Heart right ventricle (tissue), 16 donors: ENCODE results near the gene BAD. TPM values are rescaled to one million over a fixed set of nuclear protein-coding genes. Genes with fewer than 3 reads are reported as not detected.

ENCODE experiments used
- ATAC-seq, 8 donors: fragments of 200-7000 bp; cut with Tn5 transposase; one replicate each; pipeline ENCODE4 v1.9.1; 2020; ENCODE audit warnings: mild to moderate bottlenecking in 8 of 8, moderate library complexity in 8 of 8, moderate number of reproducible peaks in 1 of 8
- DNase-seq, 2 donors: peaks; one replicate each; pipeline ENCODE4 v3.0.0-alpha.2; 2020
- H3K27ac ChIP-seq, 10 donors: fragments of 200-600 bp; sonication (generic) in 2 of 10; one replicate each; pipeline versions ENCODE4 v1.5.0 to v1.8.0; 2020 to 2022; ENCODE audit warnings: mild to moderate bottlenecking in 3 of 10
- H3K27me3 ChIP-seq, 7 donors: fragments of 200-600 bp; one replicate each; pipeline ENCODE4 v1.8.0; 2021 to 2022; ENCODE audit warnings: mild to moderate bottlenecking in 2 of 7
- H3K36me3 ChIP-seq, 9 donors: fragments of 200-600 bp; sonication (generic) in 1 of 9; one replicate each; pipeline versions ENCODE4 v1.5.0 to v1.8.0; 2020 to 2022; ENCODE audit warnings: mild to moderate bottlenecking in 2 of 9
- H3K4me1 ChIP-seq, 9 donors: fragments of 200-600 bp; sonication (generic) in 1 of 9; one replicate each; pipeline versions ENCODE4 v1.5.0 to v1.8.0; 2020 to 2022; ENCODE audit warnings: mild to moderate bottlenecking in 4 of 9
- H3K4me3 ChIP-seq, 10 donors: fragments of 200-600 bp; sonication (generic) in 2 of 10; one replicate each; pipeline versions ENCODE4 v1.5.0 to v1.8.0; 2020 to 2022; ENCODE audit warnings: mild to moderate bottlenecking in 7 of 10, moderate library complexity in 2 of 10
- H3K9me3 ChIP-seq, 11 donors: fragments of 200-600 bp in 10 of 11; sonication (generic) in 2 of 11; one replicate each; pipeline versions ENCODE4 v1.5.0 to v1.8.0; 2013 to 2022; ENCODE audit warnings: mild to moderate bottlenecking in 2 of 11, control low read depth in 1 of 11, moderate library complexity in 1 of 11
- CTCF ChIP-seq, 9 donors: fragments of 200-600 bp; sonication (generic) in 2 of 9; IDR thresholded peaks; one replicate each; pipeline versions ENCODE4 v1.5.0 to v1.8.0; 2021 to 2022; ENCODE audit warnings: antibody characterized with exemption in 9 of 9, mild to moderate bottlenecking in 5 of 9, moderate library complexity in 1 of 9
- WGBS, 2 donors: extraction: QIAGEN DNeasy Blood & Tissue Kit; methylation state at CpG; one replicate each; pipeline ENCODE4 v1.1.7; 2013; ENCODE audit warnings: inconsistent platforms in 1 of 2; 5-methylcytosine and 5-hydroxymethylcytosine counted together
- intact Hi-C, 10 donors: fragments of 100-400 bp; cut with DNase I; formaldehyde crosslinking; loops; one replicate each; pipeline versions ENCODE4 v1.11.1 to v1.14.2; 2022
- polyA plus RNA-seq, 2 donors: library from polyadenylated mRNA; stranded (reverse); fragments of 200-250 nt; gene quantifications; one replicate each; pipeline ENCODE4 v1.2.3, GENCODE V29; 2013
- total RNA-seq, 10 donors: library from RNA; stranded (reverse); fragmentation: NEBNext Ultra II Directional in 3 of 10; extraction: Animal tissue kit (Norgen Biotek cat#: 25700) in 3 of 10; gene quantifications; one replicate each; pipeline versions ENCODE4 v1.2.1 to v1.2.4, GENCODE V29; 2021 to 2023
- donor health status: Arrhythmogenic right ventricular cardiomyopathy.
- donor health status: ischemic (EF 13 %, LVEDD 7.1; RV severe dilation, severe dysfunction).
- donor health status: healthy with polysubstance abuse.
- donor health status: DM: no; HTN: yes; CAD: no.
- donor health status: DM: no; HTN: no; CAD: no.
- donor health status: ischemic (EF 25% LVEDD 6.9; RV normal size, moderate dysfunction).
- donor health status: ischemic (EF 25% LVEDD 5.7; RV mildly dilated, moderate dysfunction).
- donor health status: healthy.
- donor health status: DM: yes; HTN: yes; CAD: no.
- donor health status: Ischemic cardiomyopathy.
- donor health status: ischemic (EF 35%, LVEDD 5.7; RV mildly dilated, moderate dysfunction).
- donor health status: nonischemic (EF 11% LVEDD 7.7; RV severe dilation, severe dysfunction).
- donor health status: DM: yes; HTN: yes; CAD: no.
- donor health status: PGD.
- donor health status: ischemic (EF 29% LVEDD 5.4; RV normal size, mild dysfunction).
- donor health status: nonischemic (EF 23%, LVEDD 6.1; RV moderate dilation, normal function).

The BAD gene
- total and polyA plus RNA-seq, 12 donors, result 40.7 to 106 (median 58.9) TPM

DNA sequence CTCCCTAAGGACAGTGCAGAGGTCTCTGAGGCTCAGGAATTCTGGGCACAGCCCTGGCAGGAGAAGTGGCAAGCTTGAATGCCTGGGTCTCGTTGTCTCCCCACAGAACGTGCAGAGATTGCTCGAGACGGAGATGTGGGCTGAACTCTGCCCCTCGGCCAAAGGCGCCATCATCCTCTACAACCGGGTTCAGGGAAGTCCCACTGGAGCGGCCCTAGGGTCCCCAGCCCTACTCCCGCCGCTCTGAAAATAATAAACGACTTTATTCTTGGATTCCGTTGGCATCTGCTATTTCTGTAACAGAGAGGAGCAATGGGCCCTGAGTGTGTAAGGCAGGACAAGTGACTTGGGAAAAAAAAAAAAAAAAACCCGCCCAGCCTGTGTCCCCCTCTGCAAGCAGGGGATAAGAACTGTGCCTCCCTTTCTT lies 54.7 kb downstream of the BAD start:
- WGBS, 2 donors, result 30 to 32% methylated on average over 13 of the region's 13 CpGs
- no peak for ATAC-seq
- no peak for DNase-seq
- H3K4me3 ChIP-seq, result peak overlapping the region; percentile 39 to 88 (median 75)
- no peaks in the 10 kb centered on the region for H3K27me3 ChIP-seq
- H3K4me1 ChIP-seq, result peaks cover 14 to 76% (median 62%) of the 10 kb centered on the region in 9 donors
- peaks cover 0 to 6% (median 0%) of the 10 kb centered on the region in 9 donors for H3K36me3 ChIP-seq
- H3K27ac ChIP-seq, result peak overlapping the region; percentile 4 to 99 (median 96)
- no peaks in the 10 kb centered on the region for H3K9me3 ChIP-seq
- intact Hi-C loops, result loop anchor here in 1 of 10 donors (5.0 kb wide), 1 partner anchor 42 kb away; the partner anchor contains the start of gene STIP1
- no peak for TF ChIP-seq CTCF (IDR thresholded peaks at IDR 0.05)

DNA sequence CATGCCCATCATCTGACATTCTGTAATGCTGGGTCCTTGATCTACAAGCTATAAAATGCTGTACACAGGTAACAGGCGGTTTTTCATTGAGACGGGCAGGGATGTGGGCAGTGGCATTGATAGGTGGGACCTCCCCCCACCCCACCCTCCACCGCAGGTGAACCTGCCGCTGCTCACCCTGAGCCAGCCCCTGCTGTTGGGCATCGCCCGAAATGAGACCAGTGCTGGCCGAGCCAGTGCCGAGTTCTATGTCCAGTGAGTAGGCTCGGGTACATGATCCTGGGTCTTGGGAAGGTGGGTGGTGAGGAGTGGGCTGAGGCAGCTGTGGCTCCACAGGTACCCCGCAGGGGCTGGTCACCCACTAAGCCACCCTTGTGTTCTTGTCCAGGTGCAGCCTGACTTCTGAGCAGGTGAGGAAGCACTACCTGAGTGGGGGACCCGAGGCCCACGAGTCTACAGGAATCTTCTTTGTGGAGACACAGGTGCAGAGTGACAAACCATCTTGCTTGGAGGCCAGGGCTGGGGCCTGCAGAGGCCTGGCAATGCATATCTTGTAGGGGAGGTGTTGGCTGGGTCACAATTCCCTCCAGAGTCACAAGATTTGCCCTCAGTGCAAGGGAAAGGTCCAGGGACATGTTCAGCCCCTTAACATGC lies 55.2 kb downstream of the BAD start:
- peak overlapping the region in 5 of 10 donors; percentile 53 to 87 (median 75) for H3K4me3 ChIP-seq
- H3K4me1 ChIP-seq, result peaks cover 14 to 81% (median 64%) of the 10 kb centered on the region in 9 donors
- DNase-seq, result no peak

DNA sequence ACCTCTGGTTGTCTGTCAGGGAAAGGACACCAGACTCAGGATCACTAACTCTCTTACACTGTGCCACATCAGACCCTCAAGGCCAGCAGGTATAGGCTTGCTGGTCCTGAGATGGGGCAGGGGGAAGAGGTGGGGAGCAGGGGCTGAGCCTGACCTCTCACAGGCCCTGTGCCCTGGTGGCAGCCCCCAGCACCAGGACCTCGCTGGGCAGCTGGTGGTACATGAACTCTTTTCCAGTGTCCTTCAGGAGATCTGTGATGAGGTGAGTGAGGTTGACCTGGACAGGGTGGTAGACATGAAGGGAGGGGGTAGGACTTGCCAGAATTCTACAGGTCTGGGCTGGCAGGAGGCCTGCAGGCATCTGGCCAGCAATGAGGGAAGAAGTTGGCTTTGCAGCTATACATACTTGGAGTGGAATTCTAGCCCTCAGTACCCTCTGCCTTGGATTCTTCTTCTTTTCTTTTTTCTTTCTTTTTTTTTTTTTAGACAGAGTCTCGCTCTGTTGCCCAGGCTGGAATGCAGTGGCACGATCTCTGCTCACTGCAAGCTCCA lies 57.0 kb downstream of the BAD start:
- H3K4me3 ChIP-seq, result peak overlapping the region in 9 of 10 donors; percentile 64 to 95 (median 78)
- peaks cover 16 to 71% (median 54%) of the 10 kb centered on the region in 9 donors for H3K4me1 ChIP-seq
- no peaks in the 10 kb centered on the region for H3K27me3 ChIP-seq
- DNase-seq (no peak), ATAC-seq (no peak)
- H3K9me3 ChIP-seq, result no peaks in the 10 kb centered on the region
- peak overlapping the region in 9 of 10 donors; percentile 90 to 96 (median 96) for H3K27ac ChIP-seq
- intact Hi-C loops, result loop anchor here in 2 of 10 donors (2.0 to 5.0 kb wide), 2 partner anchors 40 to 43 kb away; partner anchors contain the start of gene STIP1 (in 1 of the 2)
- no peak for TF ChIP-seq CTCF (IDR thresholded peaks at IDR 0.05)
- H3K36me3 ChIP-seq, result peaks cover 0 to 27% (median 0%) of the 10 kb centered on the region in 9 donors
- WGBS, 2 donors, result 82 to 85% methylated on average over 3 of the region's 3 CpGs

More for the DNA sequence above, 55.2 kb downstream of the BAD start:
- Histone ChIP-seq H3K27me3 (no peaks in the 10 kb centered on the region), H3K36me3 (peaks cover 0 to 9% (median 0%) of the 10 kb centered on the region in 9 donors), H3K27ac (peak overlapping the region in 9 of 10 donors; percentile 90 to 99 (median 96)), H3K9me3 (no peaks in the 10 kb centered on the region)
- intact Hi-C loops, result loop anchor here in 1 of 10 donors (5.0 kb wide), 1 partner anchor 42 kb away; the partner anchor contains the start of gene STIP1
- TF ChIP-seq CTCF (IDR thresholded peaks at IDR 0.05), result no peak
- ATAC-seq, result no peak
- WGBS, 2 donors, result 90 to 91% methylated on average over 12 of the region's 12 CpGs

GRCh38 chr11:64226507-64227051 lies 57.9 kb downstream of the BAD start:
- intact Hi-C loops, result loop anchor here in 2 of 10 donors (2.0 to 5.0 kb wide), 2 partner anchors 39 to 42 kb away; partner anchors contain the start of gene STIP1 (in 1 of the 2)
- peak overlapping the region; percentile 64 to 95 (median 76) for H3K4me3 ChIP-seq
- H3K36me3 ChIP-seq, result peaks cover 0 to 36% (median 0%) of the 10 kb centered on the region in 9 donors
- H3K27me3 ChIP-seq, result no peaks in the 10 kb centered on the region
- DNase-seq, result peak; percentile 60 to 67
- WGBS, 2 donors, result 13 to 14% methylated on average over 26 of the region's 26 CpGs
- no peaks in the 10 kb centered on the region for H3K9me3 ChIP-seq
- peaks cover 16 to 65% (median 47%) of the 10 kb centered on the region in 9 donors for H3K4me1 ChIP-seq
- no peak for TF ChIP-seq CTCF (IDR thresholded peaks at IDR 0.05)
- peak overlapping the region; percentile 90 to 96 (median 95) for H3K27ac ChIP-seq
- peak; percentile 26 to 64 (median 48) for ATAC-seq
